Activated naive CD8-positive, alpha-beta T cell treated with anti-CD3 and anti-CD28 coated beads, Interleukin-2, amount 50 U/mL, for 16 hours (primary cell): Measurements from ENCODE around the gene DBP.
"Not testable (repeated sequence)": the region's sequence is repeated elsewhere in the genome, so short reads cannot be mapped to it uniquely, and the experiment has no call there.

ENCODE experiments used
- DNase-seq: peaks from one replicate; pipeline ENCODE4 v3.0.0-alpha.2; 2020; ENCODE audit warnings: low read depth, low spot score

Gene DBP

DNA sequence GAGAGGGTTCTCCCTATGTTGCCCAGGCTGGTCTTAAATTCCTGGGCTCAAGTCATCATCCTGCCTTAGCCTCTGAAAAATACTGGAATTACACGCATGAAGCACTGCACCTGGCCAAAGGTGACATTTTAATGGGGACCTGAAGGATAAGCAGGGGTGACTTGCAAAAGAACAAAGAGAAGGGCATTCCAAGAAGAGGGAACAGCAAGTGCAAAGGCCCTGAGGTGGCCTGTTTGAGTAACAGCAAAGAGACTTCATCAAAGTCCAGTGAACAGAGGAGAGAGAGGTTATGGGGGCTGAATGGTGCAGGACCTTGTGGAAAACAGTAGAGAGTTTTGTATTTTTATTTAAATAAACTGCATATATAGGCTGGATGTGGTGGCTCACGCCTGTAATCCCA is 4.7 kb upstream of the DBP start:
- no peak for DNase-seq

DNA sequence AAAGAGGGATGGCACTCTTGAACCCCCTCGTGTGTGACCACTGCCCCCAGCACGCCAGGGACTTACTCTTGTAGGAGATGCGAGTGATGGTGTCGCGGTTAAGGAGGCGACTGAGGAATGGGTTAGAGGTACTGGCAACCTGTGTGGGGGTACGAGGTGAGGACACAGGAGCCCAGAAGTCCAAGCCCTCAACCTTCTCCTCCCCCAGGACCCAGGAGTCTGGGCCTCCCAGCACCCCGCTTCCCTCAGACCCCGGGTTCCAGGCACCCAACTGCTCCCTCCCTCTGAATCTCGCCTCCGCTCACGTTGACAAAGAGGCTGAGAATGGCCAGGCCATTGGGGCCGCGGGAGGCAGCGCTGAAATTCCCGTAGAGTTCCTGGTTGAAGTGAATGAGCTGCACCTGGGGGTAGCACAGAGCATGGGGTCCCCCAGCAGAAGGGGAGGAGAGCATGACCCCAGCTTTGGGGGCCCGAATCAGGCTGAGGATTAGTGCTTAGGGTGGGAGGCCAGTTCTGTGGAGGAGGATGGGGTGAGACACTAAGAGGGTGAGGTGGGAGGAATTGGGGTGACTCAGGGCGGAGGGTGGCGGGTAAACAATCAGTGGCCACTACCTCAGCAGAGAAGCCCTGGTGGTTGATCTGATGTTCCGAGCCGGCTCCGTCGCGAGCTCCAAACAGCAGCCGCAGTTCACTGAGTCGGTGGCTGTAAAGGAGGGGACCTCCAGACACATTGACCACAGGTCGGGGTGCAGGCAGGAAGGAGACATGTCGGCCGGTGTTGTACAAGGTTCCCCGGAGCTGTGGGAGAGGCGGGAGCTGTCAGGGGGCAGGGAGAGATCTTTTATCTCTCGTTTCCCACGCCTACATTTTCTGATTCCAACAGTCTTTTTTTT is 2.5 kb upstream of the DBP start:
- DNase-seq = no peak

DNA sequence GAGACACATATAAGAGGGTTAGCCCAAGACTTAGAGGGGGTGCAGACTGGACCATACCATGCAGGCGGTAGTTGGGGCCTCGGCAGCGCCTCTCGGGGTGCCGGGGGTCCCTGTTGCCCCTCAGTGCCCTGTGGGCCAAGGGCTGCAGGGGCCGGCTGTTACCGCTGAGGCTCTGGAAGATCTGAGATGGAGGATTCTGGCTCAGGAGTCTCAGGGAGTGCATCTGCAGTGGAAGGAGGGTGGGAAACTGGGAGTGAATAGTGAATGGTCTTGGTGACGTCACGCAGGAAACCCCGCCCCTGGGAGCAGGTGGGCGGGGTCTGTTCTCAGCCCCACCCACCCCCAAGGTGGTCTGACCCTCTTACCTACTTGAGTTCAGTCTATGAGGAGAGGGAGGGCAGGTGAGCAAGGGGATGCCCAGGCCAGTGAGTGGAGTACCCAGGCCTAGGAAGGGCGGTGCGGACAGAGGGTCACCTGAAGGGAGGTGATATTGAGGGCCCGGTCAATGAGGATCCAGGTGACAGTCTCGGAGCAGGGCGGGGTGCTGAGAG is 1.7 kb upstream of the DBP start:
- DNase-seq = no peak

DNA sequence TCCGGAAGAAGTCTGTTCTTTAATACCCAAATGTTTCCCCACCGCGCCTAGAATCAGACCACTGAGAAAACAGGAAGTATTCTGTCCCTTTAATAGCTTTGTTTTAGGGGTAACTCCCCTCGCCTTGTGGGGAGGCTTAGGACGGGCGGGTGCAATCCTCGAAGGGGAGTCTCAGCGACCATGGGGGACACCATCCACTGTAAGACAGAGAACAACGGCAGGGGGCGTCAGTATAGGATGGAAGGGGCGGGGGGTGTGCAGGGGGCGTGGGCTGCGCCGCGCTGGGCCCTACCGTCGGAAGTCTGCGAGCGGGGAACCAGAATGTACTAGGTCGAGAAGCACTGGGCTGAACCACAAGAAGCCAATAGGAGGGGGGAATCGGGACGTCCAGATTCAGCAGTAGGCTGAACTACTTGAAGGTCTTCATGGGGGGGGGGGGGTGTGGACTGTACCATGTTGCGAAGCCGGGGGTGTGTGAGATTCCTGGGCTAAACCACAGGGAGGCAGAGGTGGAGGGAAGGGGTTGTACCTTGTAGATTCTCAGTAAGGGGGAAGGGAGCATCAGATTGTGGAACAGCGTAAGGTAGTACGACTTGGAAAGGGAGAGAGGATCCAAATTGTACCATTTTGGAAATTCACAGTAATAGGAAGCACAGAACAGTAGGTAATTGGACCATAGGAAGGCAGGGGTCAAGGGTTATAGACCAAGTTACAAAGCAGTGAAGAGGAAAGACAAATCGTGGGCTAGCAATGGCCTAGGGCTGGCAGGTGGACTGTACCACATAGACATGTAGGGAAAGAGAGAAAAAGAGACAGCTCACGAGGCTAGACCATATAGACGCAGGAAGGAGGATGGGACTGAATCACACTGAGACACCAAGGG is 1.0 kb upstream of the DBP start:
- DNase-seq = peak; percentile 58

DNA sequence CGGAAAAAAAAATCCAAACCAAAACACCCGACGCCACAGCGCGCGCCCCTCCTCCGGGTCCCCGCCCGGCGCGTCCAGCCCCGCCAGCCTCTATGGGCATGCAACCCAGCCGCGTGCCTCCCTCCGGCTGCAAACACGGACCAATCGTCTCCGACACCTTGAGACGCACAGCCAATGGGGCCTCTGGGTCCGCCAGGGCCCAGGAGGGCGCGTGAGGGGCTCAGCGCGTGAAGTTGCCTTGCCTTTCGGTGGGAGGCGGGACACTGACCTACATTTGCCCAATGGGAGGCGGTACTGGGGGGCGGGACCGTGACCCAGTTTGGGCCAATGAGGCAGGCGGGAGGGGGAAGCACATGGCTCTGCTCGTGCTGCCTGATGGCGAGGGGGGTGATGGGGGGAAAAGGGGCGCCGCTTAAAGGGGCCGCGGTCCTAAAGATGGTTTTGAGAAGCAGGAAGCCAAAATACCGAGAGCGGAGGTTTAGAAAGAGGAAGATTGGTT is 319 bp upstream of the DBP start:
- peak; percentile 100 for DNase-seq

DNA sequence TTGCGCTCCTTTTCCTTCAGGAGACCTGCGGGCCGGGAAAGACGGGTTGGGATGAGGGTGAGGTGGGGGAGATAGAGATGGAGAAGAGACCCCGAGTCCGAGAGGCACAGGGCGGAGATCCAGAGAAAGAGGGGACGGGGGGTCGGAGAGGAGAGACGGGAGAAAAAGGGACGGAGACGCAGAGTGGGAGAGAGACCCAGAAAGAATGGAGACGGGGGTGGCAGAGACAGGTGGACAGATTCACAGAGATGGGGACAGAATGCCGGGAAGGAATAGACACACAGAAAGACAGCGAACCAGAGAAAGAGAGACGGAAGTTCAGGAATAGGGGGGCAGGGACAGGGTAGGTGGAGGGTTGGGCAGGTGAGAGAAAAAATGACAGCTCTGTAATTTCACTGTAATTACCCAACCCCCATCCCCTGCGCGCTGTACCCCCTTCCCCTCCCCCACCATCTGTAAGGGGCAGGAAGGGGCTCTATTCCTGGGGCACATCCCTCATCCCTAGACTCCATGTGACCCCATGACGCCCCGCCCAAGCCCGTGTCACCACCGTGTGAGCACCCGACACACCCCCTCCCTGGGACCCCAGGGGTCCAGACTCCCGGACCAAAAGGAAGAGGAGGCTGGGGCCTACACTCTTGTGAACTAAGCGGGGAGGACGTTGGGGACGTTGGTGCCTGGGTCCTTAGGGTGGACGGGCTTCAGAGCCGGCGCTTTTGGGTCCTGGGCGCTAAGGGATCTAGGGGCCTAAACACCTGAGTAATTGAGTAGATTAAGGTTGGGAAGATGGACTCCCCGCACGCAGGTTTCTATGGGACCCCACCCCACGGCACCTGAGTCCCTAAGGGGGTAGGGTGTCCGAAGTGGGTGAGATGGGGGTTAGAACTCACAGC is 967 bp downstream of the DBP start:
- no peak for DNase-seq

DNA sequence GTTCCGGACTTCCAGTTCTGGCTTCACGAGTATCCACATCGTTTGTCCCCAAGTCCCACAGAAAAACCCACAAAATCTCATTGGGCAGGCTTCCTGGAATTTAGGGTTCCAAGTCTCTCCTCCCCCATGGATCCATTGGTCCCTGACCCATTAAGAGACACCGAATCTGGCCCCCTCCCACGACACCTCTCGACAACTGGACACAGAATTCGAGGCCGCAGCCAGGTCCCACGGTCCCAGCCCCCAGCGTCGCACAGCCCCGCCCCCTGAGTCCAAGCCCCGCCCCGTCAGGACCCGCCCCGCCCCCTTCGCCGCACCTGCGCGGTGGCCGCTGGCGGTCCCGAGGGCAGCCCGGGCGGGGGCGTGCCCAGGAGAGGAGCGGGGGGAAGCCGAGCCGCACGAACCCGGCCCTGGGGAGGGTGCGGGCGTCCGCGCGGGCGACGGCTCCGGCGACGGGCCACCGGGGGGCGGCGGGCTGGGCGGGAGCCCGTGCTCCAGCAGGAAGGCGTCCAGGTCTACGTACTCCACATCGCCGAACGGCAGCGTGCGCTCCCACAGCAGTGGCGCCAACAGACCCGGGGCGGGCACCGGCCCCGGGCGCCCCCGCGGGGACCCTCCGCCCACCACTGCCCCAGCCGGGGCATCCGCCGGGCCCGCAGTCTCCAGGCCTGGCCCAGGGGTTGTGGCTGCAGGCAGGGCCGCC is 1.8 kb downstream of the DBP start:
- no peak for DNase-seq

DNA sequence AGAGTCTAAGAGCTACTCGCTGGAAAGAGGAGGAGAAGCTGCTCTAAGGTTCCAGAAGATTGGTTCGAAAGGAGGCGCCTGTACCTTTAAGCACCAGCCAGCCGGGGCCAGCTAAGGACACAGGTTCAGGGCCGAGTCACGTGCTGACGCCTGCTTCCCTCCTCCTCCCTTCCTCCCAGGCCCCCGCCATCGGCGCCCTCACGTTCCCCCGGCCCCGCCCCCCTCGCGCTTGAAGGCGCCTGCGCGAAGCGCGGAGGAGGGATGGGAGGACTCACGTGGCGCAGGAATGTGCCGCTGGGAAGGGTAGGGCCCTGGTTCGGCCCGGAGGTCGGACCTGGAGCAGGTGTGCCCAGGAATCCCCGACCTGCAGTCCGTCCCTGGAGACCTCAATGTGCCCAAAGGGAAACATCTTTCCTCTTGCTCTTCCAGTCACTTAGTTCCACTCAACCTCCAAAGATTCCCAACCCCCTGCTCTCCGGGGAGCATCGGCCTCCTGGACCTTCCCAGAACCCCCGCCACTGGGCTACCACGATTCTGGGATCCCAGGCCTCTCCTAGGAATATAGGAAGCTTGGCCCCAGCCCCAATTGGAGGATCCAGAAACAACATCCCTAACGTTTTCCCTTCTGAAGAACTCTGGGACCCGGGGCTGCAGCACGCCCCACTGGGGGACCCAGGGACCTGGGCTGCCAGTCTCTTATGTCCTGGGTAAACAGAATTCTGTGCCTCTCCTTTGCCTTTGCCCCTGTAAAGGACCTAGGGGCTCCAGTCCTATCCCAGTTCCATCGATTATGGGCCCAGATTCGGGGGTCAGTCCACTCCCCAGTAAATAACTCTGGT is 2.5 kb downstream of the DBP start:
- DNase-seq = peak; percentile 86

DNA sequence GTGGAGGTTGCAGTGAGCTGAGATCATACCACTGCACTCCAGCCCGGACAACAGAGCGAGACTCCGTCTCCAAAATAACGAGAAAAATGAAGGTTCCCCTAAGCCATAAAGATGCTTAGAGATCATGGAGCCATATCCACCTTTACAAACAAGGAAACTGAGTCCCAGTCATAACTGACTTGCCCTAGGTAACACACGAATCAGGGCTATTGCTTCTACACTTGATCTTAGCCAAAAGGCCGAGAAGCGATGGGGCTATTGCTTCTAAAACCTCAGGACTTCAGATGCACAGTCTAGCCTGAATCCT is 3.2 kb downstream of the DBP start:
- DNase-seq = no peak

DNA sequence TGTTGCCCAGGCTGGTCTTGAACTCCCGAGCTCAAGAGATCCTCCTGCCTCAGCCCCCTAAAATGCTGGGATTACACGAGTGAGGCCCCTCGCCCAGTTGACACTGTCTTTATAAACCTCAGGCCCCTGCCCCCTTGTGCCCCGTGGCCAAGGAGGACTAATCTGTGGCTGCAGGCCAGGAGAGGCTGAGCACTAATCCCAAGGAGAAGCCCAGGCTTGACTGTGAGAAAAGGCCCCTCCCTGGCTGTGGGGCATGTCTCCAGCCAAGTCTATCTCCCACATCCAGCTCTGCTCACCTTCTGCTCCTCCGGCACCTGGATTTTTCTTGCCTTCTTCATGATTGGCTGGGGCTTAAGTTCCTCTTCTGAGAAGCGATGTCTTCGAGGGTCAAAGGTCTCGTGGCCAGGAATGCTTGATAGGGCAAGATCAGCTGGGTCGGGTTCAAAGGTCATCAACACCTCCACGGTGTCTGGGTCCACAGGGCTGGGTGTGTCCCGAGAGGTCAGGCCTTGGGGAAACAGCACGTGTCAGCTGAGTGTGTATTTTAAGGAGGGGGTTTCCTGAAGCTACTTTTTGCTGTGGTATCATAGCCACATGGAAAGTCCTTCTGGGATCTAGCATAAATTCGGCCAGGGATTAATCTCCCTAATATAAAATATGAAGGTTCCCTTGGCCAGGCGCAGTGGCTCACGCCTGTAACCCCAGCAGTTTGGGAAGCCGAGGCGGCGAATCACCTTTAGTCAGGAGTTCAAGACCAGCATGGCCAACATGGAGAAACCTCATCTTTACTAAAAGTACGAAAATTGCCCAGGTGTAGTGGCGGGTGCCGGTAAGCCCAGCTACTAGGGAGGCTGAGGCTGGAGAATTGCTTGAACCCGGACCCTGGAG is 3.8 kb downstream of the DBP start:
- DNase-seq = no peak

DNA sequence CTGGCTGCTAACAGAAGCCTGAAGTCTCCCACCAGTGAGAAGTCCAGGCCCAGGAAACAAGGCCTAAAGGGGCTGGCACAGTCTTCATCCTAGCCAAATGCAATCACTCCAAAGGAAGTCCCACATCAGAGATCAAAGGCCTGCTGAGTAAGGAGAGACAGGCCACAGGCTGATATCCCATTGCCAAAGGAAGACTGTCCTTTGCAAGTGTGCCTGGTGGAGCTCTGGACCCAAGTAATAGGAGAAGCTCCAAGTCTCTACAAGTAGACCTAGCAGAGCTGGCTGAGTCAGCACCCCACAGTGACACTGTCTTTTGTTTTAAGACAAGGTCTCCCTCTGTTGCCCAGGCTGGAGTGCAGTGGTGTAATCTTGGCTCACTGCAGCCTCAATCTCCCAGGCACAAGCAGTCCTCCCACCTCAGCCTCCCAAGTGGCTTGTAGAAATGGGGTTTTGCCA is 4.5 kb downstream of the DBP start:
- DNase-seq = no peak

DNA sequence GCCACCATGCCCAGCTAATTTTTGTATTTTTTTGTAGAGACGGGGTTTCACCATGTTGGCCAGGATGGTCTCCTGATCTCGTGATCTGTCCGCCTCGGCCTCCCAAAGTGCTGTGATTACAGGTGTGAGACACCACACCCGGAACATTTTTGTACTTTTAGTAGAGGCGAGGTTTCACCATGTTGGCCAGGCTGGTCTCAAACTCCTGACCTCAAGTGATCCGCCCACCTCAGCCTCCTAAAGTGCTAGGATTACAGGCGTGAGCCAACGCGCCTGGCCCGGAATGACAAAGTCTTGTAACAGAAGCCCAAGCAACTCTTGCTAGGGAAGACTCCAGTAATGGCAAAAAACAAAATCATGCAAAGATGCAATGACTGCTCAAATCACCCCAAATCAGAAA is 4.9 kb downstream of the DBP start:
- DNase-seq = not testable (repeated sequence)

DNA sequence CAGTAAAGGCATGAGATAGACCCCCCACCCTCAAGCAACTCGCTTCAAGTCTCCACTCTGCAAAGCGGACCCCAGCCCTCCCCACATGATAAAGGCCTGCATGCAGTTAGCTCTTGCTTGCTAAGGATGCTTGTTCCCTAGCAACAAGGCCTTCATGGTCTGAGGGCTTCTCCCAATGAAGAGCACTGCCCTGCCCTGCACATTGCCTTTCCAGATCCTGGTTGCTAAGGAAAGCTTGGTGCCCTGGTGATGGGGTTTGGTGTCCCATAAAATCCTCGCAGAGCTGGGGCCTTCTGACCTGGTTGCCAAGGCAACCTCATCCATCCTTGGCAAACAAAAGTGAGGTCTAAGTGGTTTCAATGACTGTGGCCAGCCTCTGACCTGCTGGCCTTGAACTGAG is 6.0 kb downstream of the DBP start:
- DNase-seq = no peak

DNA sequence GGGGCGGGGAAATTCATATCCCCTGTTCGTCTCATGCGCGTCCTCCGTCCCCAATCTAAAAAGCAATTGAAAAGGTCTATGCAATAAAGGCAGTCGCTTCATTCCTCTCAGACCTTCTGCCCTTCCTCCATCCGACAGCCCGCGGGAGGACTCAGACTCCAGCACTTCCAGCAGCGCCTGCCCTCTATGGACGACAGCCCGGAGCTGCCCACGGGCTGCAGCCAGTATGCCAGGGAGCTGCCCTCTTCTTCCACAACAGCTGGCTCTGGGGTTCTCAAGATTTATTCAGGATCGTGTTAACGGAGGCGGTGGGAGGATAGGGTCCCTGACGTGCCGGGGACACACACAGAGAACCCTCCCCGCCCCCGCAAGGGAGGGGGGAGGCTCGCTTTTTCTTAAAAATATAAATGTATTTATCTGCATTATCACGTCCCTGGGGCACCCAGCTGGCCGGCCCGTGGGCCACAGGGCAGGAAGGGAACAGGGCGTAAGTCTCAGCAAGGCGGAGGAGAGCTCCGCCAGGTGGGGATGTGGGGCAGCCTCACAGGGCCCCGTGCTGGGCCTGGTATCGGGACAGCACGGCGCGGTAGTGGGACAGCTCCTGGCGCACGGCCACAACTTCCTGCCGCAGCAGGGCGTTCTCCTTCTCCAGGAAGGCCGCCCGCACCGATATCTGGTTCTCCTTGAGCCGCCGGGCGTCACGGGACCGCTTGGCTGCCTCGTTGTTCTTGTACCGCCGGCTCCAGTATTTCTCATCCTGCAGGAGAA is 6.7 kb downstream of the DBP start:
- DNase-seq = no peak

DNA sequence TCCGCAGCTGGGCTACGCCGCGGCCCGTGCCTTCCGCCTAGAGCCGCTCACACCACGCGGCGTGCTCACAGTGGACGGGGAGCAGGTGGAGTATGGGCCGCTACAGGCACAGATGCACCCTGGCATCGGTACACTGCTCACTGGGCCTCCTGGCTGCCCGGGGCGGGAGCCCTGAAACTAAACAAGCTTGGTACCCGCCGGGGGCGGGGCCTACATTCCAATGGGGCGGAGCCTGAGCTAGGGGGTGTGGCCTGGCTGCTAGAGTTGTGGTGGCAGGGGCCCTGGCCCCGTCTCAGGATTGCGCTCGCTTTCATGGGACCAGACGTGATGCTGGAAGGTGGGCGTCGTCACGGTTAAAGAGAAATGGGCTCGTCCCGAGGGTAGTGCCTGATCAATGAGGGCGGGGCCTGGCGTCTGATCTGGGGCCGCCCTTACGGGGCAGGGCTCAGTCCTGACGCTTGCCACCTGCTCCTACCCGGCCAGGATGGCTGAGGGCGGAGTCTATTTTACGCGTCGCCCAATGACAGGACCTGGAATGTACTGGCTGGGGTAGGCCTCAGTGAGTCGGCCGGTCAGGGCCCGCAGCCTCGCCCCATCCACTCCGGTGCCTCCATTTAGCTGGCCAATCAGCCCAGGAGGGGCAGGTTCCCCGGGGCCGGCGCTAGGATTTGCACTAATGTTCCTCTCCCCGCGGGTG is 7.4 kb downstream of the DBP start:
- no peak for DNase-seq

DNA sequence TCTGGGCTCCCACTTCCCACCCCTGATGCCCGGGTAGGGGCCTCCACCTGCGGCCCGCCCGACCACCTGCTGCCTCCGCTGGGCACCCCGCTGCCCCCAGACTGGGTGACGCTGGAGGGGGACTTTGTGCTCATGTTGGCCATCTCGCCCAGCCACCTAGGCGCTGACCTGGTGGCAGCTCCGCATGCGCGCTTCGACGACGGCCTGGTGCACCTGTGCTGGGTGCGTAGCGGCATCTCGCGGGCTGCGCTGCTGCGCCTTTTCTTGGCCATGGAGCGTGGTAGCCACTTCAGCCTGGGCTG is 7.9 kb downstream of the DBP start:
- no peak for DNase-seq

DNA sequence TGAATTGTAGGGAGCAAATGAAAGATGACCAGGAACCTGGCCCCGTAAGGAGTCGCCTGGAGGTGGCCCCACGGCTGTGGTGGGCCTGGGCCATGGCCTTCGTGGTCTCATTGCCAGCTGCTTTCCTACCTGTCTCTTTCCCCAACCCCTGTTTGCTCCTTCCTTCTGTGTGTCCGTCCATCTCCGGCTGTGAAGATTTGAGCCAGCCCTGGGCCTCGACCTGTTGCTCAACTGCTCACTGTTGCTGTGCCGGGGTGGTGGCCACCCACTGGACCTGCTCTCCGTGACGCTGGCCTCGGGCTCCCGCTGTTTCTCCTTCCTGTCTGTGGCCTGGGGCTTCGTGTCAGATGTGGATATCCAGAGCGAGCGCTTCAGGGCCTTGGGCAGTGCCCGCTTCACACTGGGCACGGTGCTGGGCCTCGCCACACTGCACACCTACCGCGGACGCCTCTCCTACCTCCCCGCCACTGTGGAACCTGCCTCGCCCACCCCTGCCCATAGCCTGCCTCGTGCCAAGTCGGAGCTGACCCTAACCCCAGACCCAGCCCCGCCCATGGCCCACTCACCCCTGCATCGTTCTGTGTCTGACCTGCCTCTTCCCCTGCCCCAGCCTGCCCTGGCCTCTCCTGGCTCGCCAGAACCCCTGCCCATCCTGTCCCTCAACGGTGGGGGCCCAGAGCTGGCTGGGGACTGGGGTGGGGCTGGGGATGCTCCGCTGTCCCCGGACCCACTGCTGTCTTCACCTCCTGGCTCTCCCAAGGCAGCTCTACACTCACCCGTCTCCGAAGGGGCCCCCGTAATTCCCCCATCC is 8.5 kb downstream of the DBP start:
- DNase-seq = no peak
